AG09309 (cell line): ENCODE data around the gene PPIL6.
A peak's percentile ranks its signal among the peaks of the same experiment; 100 is the strongest.

Experiments used
- DNase-seq: peaks from one replicate; pipeline ENCODE4 v3.0.0-alpha.2; 2010; ENCODE audit warnings: low read depth
- H3K4me3 ChIP-seq: 2 replicates; pipeline ENCODE4 v1.5.1; 2011; ENCODE audit warnings: mild to moderate bottlenecking, low read depth, low read length, moderate library complexity; ENCODE audit not compliant: control insufficient read depth
- TF ChIP-seq, protein P1 (sequence below): IDR thresholded peaks from 2 replicates; pipeline ENCODE4 v1.5.1; 2011; ENCODE audit warnings: mild to moderate bottlenecking, low read depth, low read length, inconsistent platforms; ENCODE audit not compliant: insufficient read depth, control insufficient read depth; ENCODE audit errors: missing control alignments

The PPIL6 gene

GRCh38 chr6:109446072-109446471 lies 5.6 kb upstream of the PPIL6 start:
- DNase-seq, result no peak
- TF ChIP-seq, protein P1, sequence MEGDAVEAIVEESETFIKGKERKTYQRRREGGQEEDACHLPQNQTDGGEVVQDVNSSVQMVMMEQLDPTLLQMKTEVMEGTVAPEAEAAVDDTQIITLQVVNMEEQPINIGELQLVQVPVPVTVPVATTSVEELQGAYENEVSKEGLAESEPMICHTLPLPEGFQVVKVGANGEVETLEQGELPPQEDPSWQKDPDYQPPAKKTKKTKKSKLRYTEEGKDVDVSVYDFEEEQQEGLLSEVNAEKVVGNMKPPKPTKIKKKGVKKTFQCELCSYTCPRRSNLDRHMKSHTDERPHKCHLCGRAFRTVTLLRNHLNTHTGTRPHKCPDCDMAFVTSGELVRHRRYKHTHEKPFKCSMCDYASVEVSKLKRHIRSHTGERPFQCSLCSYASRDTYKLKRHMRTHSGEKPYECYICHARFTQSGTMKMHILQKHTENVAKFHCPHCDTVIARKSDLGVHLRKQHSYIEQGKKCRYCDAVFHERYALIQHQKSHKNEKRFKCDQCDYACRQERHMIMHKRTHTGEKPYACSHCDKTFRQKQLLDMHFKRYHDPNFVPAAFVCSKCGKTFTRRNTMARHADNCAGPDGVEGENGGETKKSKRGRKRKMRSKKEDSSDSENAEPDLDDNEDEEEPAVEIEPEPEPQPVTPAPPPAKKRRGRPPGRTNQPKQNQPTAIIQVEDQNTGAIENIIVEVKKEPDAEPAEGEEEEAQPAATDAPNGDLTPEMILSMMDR, result no peak
- no peak overlapping the region for H3K4me3 ChIP-seq

DNA sequence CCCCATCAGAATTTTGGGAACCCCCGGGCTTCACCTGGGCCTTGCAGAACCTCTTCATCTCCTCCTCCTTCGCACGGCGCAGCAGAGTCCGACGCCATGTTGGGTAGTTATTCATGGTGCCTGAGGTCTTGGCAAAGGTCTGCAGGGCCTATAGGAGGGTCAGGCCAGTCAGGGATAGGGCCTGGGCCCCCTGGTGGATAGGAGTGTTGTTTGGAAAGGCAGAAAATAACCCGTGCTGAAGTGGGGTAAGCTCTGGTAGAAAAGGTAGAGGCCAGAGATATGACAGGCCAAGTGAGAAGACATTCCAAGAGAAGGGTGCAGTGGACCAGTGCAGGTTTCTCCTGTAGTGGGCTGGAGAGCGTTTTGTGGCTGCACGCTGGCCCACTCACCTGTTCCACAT lies 5.0 kb upstream of the PPIL6 start:
- H3K4me3 ChIP-seq, result no peak overlapping the region
- TF ChIP-seq, protein P1, result no peak
- no peak for DNase-seq

DNA sequence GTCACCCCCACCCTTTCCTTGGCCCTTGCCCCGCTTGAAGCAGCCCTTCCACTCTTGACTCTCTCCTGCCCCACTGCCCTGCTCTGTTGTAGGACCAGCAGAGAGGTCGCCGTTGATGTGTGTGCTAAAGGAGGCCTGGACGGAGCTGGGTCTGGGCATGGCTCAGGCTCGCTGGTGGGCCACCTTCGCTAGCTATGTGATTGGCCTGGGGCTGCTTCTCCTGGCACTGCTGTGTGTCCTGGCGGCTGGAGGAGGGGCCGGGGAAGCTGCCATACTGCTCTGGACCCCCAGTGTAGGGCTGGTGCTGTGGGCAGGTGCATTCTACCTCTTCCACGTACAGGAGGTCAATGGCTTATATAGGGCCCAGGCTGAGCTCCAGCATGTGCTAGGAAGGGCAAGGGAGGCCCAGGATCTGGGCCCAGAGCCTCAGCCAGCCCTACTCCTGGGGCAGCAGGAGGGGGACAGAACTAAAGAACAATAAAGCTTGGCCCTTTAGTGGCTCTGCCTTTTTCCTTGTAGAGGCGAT lies 3.1 kb upstream of the PPIL6 start:
- no peak for DNase-seq
- TF ChIP-seq, protein P1, result no peak
- no peak overlapping the region for H3K4me3 ChIP-seq

DNA sequence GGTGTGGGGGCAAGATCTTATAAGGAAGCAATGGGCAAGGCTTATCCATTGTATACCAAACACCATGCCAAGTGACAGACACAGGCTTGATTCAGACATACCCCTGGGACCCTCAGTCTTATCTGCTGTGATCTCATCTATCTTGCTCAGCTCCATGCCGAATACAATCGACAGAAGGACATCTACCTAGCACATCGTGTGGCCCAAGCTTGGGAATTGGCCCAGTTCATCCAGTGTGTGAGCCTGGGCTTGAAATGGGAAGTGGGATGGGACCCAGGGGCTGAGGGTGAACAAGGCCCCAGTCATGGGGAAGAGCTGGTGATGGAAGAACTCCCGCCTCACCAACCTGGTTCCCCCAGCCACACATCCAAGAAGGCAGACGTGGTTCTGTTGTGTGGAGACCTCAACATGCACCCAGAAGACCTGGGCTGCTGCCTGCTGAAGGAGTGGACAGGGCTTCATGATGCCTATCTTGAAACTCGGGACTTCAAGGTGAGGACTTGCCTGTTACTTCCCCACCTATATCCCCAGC lies 2.0 kb upstream of the PPIL6 start:
- no peak for DNase-seq
- TF ChIP-seq, protein P1, result no peak
- H3K4me3 ChIP-seq, result no peak overlapping the region

DNA sequence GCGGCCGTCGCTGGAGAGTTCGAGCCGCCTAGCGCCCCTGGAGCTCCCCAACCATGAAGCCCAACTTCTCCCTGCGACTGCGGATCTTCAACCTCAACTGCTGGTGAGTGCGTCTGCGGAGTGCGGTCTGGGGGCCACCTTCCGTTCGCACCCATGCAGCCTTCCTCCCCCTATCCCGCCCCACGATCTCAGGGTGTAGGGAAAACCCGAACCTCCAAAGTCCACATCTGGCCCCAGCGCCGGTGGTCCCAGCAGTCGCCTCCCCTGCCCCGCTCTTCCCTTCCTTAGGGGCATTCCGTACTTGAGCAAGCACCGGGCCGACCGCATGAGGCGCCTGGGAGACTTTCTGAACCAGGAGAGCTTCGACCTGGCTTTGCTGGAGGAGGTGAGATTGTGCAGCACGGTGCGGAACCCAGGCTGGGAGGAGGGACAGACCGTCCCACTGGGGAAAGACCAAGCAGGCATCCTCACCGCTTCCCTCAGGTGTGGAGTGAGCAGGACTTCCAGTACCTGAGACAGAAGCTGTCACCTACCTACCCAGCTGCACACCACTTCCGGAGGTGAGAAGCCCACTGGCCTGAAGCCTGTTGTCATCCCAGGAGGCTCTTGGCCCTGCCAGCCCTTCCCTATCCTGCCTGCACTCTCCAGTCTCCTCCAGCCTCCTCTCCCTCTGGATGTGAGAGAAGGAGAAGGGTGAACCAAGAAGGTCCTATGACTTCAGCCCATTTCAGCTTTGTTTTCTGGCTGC lies 815 bp upstream of the PPIL6 start:
- DNase-seq, result no peak
- TF ChIP-seq, protein P1, result peak; percentile 38
- peak overlapping the region; percentile 57 for H3K4me3 ChIP-seq

- TF ChIP-seq, protein P1, result no peak
- no peak for DNase-seq
Measured at GRCh38 chr6:109436041-109436440, 4.4 kb downstream of the PPIL6 start.

More at GRCh38 chr6:109436041-109436440, 4.4 kb downstream of the PPIL6 start:
- no peak overlapping the region for H3K4me3 ChIP-seq
